NK-92 treated with Interleukin-12 subunit alpha and Interleukin-12 subunit beta, amount 100 ng/mL, for 24 hours (cell line): Measurements from ENCODE around the gene UCMA.

Experiments
- DNase-seq: peaks from one replicate; lab custom pipeline; 2025; lab: John Stamatoyannopoulos, UW

UCMA gene

GRCh38 chr10:13187135-13187534, 47.0 kb downstream of the UCMA start:
- no peak for DNase-seq

- DNase-seq = no peak
These were observed 49.3 kb downstream of the UCMA start for GRCh38 chr10:13184730-13185514.

- no peak for DNase-seq
These were observed 49.9 kb downstream of the UCMA start for GRCh38 chr10:13184276-13184675.

GRCh38 chr10:13183625-13184024, 50.5 kb downstream of the UCMA start:
- no peak for DNase-seq

DNA sequence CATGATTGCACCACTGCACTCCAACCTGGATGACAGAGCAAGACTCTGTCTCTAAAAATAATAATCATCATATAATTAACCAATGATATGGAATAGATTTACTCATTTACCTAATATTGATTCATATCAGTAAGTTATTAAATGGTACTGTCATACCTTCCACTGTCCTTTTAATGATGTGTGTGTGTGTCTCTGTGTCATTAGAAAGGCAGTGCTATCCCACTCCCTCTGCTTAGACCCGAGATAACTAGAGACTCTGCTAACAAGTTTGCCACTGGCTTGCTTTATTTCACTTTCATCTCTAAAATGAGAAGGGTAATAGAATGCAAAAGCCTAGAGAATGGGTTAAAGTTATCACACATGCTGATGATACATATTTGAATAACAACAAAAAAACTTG, 51.8 kb downstream of the UCMA start:
- DNase-seq = no peak

- no peak for DNase-seq
These were observed 53.4 kb downstream of the UCMA start for GRCh38 chr10:13180788-13181187.

- no peak for DNase-seq
These were observed 60.6 kb downstream of the UCMA start for GRCh38 chr10:13173616-13174015.
